ENCODE measurements around the gene IVNS1ABP.

IVNS1ABP gene

GRCh38 chr1:185250063-185250462 lies 67.0 kb downstream of the IVNS1ABP start:
- no peak for DNase-seq

GRCh38 chr1:185249563-185249962 lies 67.5 kb downstream of the IVNS1ABP start:
- DNase-seq = peak; percentile 73
